ENCODE data around the gene PITRM1. TPM values are rescaled to one million over a fixed set of nuclear protein-coding genes. Genes with fewer than 3 reads are reported as not detected.

The PITRM1 gene
- total RNA-seq, 1 experiment from 2014 or later, result 40.7 TPM

DNA sequence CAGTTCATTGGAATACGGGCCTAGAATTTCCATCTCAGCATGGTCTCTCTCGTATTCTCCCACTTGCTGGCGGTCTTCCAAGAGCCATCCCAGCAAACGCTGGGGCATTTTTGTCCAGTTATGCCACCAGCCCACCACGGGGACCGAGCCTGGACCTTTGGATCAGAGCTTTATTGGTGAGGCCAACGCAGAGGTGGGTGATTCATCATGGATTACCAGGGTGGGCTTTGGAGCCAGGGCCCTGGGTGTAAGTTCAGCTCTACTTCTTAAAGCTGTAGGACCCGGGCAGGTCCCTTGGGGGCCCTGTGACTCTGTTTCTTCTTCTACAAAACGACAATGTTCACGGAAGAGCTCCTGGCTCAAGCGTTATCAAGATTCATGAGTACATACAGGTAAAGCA lies 22.7 kb upstream of the PITRM1 start:
- no peak for DNase-seq (ENCODE audit: low spot score)
- ATAC-seq, result no peak
- peaks cover 12% of the 10 kb centered on the region for H3K4me1 Mint-ChIP-seq
- no peak overlapping the region for H3K27ac Mint-ChIP-seq
- TF ChIP-seq ZNF396 (CRISPR knock-in tag; IDR thresholded peaks at IDR 0.05; ENCODE audit: borderline replicate concordance) (no peak), ZNF232 (CRISPR knock-in tag; IDR thresholded peaks at IDR 0.05) (no peak), KAT7 (CRISPR knock-in tag; IDR thresholded peaks at IDR 0.05; ENCODE audit: borderline replicate concordance) (no peak), CREM (CRISPR knock-in tag; IDR thresholded peaks at IDR 0.05) (no peak), NR2C2 (CRISPR knock-in tag; IDR thresholded peaks at IDR 0.05) (no peak)
- TF ChIP-seq, protein P1, sequence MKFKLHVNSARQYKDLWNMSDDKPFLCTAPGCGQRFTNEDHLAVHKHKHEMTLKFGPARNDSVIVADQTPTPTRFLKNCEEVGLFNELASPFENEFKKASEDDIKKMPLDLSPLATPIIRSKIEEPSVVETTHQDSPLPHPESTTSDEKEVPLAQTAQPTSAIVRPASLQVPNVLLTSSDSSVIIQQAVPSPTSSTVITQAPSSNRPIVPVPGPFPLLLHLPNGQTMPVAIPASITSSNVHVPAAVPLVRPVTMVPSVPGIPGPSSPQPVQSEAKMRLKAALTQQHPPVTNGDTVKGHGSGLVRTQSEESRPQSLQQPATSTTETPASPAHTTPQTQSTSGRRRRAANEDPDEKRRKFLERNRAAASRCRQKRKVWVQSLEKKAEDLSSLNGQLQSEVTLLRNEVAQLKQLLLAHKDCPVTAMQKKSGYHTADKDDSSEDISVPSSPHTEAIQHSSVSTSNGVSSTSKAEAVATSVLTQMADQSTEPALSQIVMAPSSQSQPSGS (CRISPR knock-in tag; IDR thresholded peaks at IDR 0.05; ENCODE audit: borderline replicate concordance, low read depth), result no peak
- TF ChIP-seq, protein P2, sequence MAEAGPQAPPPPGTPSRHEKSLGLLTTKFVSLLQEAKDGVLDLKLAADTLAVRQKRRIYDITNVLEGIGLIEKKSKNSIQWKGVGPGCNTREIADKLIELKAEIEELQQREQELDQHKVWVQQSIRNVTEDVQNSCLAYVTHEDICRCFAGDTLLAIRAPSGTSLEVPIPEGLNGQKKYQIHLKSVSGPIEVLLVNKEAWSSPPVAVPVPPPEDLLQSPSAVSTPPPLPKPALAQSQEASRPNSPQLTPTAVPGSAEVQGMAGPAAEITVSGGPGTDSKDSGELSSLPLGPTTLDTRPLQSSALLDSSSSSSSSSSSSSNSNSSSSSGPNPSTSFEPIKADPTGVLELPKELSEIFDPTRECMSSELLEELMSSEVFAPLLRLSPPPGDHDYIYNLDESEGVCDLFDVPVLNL (CRISPR knock-in tag; IDR thresholded peaks at IDR 0.05; ENCODE audit: borderline replicate concordance, low read depth), result no peak
- TF ChIP-seq, protein P3, sequence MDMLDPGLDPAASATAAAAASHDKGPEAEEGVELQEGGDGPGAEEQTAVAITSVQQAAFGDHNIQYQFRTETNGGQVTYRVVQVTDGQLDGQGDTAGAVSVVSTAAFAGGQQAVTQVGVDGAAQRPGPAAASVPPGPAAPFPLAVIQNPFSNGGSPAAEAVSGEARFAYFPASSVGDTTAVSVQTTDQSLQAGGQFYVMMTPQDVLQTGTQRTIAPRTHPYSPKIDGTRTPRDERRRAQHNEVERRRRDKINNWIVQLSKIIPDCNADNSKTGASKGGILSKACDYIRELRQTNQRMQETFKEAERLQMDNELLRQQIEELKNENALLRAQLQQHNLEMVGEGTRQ (CRISPR knock-in tag; IDR thresholded peaks at IDR 0.05), result no peak
- H3K4me3 Mint-ChIP-seq, result no peak overlapping the region
- POLR2A ChIA-PET, result interaction anchor here (0.6 kb wide), 1 partner anchor 12 kb away, joined by 3 read pairs; no protein-coding TSS in a partner anchor
- H3K27me3 Mint-ChIP-seq (ENCODE audit: low read depth), result peaks cover 11% of the 10 kb centered on the region
- no peaks in the 10 kb centered on the region for H3K9me3 Mint-ChIP-seq
- no peaks in the 10 kb centered on the region for H3K36me3 Mint-ChIP-seq
- CTCF ChIA-PET, result interaction anchor here (1.4 kb wide), 1 partner anchor 23 kb away, joined by 3 read pairs; the partner anchor contains the start of gene PITRM1

DNA sequence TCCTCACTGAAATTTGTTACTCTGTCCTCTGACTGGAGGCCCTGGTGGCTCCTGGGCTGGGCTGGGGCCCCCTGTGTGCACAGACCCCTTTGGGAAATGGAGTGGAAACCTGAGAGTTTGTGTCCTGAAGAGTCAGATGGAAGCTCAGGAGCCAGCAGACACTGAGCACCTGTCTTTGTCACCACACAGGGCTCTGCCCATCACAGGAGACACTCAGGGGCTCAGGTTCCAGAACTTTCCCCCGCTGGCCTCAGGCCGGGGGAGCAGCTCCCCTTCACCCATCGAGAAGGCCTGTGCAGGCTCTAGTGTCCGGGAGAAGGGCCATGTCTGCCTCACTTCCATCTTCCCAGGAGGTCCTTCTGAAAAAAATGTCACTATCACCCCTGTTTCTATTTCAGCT lies 22.3 kb upstream of the PITRM1 start:
- Mint-ChIP-seq H3K27ac (no peak overlapping the region), H3K27me3 (ENCODE audit: low read depth) (peaks cover 11% of the 10 kb centered on the region), H3K4me1 (peaks cover 16% of the 10 kb centered on the region), H3K36me3 (no peaks in the 10 kb centered on the region), H3K9me3 (no peaks in the 10 kb centered on the region), H3K4me3 (no peak overlapping the region)
- ChIA-PET POLR2A (interaction anchor here (0.6 kb wide), 1 partner anchor 11 kb away, joined by 3 read pairs; no protein-coding TSS in a partner anchor), CTCF (interaction anchor here (1.4 kb wide), 1 partner anchor 22 kb away, joined by 3 read pairs; the partner anchor contains the start of gene PITRM1)
- no peak for ATAC-seq
- DNase-seq (ENCODE audit: low spot score), result no peak
- TF ChIP-seq TP53 (CRISPR knock-in tag; IDR thresholded peaks at IDR 0.05) (no peak), MXD4 (CRISPR knock-in tag; IDR thresholded peaks at IDR 0.05; ENCODE audit: borderline replicate concordance) (no peak), NR2C2 (CRISPR knock-in tag; IDR thresholded peaks at IDR 0.05) (no peak), RORB (CRISPR knock-in tag; IDR thresholded peaks at IDR 0.05) (no peak), CREB1 (CRISPR knock-in tag; IDR thresholded peaks at IDR 0.05) (no peak), IRF2 (CRISPR knock-in tag; IDR thresholded peaks at IDR 0.05; ENCODE audit: borderline replicate concordance, low read depth) (no peak), SOX15 (CRISPR knock-in tag; IDR thresholded peaks at IDR 0.05) (no peak), ZNF423 (CRISPR knock-in tag; IDR thresholded peaks at IDR 0.05) (no peak)
- TF ChIP-seq, protein P4, sequence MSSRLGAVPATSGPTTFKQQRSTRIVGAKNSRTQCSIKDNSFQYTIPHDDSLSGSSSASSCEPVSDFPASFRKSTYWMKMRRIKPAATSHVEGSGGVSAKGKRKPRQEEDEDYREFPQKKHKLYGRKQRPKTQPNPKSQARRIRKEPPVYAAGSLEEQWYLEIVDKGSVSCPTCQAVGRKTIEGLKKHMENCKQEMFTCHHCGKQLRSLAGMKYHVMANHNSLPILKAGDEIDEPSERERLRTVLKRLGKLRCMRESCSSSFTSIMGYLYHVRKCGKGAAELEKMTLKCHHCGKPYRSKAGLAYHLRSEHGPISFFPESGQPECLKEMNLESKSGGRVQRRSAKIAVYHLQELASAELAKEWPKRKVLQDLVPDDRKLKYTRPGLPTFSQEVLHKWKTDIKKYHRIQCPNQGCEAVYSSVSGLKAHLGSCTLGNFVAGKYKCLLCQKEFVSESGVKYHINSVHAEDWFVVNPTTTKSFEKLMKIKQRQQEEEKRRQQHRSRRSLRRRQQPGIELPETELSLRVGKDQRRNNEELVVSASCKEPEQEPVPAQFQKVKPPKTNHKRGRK (CRISPR knock-in tag; IDR thresholded peaks at IDR 0.05; ENCODE audit: borderline replicate concordance), result no peak
- TF ChIP-seq, protein P5, sequence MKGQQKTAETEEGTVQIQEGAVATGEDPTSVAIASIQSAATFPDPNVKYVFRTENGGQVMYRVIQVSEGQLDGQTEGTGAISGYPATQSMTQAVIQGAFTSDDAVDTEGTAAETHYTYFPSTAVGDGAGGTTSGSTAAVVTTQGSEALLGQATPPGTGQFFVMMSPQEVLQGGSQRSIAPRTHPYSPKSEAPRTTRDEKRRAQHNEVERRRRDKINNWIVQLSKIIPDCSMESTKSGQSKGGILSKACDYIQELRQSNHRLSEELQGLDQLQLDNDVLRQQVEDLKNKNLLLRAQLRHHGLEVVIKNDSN (CRISPR knock-in tag; IDR thresholded peaks at IDR 0.05), result no peak
- TF ChIP-seq, protein P6, sequence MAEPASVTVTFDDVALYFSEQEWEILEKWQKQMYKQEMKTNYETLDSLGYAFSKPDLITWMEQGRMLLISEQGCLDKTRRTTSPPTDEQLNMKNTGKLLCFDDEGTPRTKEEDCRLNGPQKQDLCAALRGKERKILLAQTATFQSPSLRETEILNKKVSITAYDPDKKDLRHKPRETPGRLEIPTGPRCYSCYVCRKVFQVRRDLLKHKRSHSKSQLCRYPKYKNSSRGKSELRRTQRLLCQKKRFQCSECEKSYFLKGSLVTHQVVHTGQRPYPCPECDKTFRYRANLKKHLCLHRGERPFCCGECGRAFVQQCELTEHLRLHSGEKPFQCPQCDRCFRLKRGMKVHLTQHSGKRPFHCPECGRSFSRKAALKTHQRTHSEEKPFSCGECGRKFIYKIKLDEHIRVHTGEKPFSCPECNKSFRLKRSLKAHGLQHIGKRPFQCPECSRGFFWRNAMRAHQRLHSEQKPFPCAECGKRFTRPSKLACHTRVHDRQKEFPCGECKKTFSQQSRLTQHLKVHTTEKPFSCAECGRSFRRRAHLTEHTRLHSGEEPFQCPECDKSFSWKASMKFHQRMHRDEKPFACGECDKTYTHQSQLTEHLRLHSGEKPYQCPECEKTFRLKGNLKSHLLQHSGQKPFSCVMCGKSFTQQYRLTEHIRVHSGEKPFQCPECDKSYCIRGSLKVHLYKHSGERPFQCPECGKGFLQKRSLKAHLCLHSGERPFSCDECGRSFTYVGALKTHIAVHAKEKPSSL (CRISPR knock-in tag; conservative IDR thresholded peaks at IDR 0.05), result no peak
- TF ChIP-seq, protein P2 (CRISPR knock-in tag; IDR thresholded peaks at IDR 0.05; ENCODE audit: borderline replicate concordance, low read depth), result no peak
